22Rv1 (cell line): ENCODE measurements around the gene MAP1B.

ENCODE experiments used
- H3K27ac ChIP-seq: fragments of 450-650 bp; 2 replicates; pipeline ENCODE4 v1.5.1; 2017
- CTCF ChIP-seq: fragments of 450-650 bp; IDR thresholded peaks from 2 replicates; pipeline ENCODE4 v1.5.1; 2017; ENCODE audit warnings: mild to moderate bottlenecking
- ZFX ChIP-seq: fragments of 450-650 bp; IDR thresholded peaks from 2 replicates; pipeline ENCODE4 v1.6.1; 2017; ENCODE audit warnings: antibody characterized with exemption, borderline replicate concordance

Gene MAP1B

DNA sequence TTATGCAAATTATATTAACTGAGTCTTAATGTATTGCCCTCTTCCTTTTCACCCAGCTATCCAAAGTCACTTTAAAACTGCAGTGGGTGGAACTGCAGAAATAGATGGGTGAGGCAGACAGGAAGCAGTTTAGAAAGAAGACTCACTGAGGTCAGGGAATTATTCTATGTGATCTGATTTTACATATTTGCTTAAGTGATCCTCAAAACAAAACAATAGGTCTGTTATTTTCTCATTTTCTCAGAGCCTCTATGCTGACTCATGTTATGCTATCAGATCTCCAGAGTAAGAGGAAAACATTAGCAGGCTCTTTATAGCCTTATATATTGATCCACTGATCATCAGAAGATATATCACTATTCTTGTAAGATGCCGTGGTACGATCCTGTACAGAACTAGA, 149.3 kb downstream of the MAP1B start:
- no peak overlapping the region for H3K27ac ChIP-seq
- TF ChIP-seq ZFX: no peak
- no peak for TF ChIP-seq CTCF
